H1 (cell line): ENCODE data around the gene TMEM97.

Source experiments
- EP300 ChIP-seq, 2 experiments: IDR thresholded peaks; 1 replicate in 1 of 2; 2 replicates in 1 of 2; pipeline ENCODE4 v1.6.1; 2011 to 2012; ENCODE audit warnings: low read depth in 2 of 2, low read length in 2 of 2, mild to moderate bottlenecking in 2 of 2, borderline replicate concordance in 1 of 2, inconsistent platforms in 1 of 2, moderate library complexity in 1 of 2
- JUN ChIP-seq: IDR thresholded peaks from 2 replicates; pipeline ENCODE4 v1.6.1; 2011; ENCODE audit warnings: low read depth, mild to moderate bottlenecking, improper control_type of control experiment, low read length
- SP1 ChIP-seq: IDR thresholded peaks from 2 replicates; pipeline ENCODE4 v1.6.1; 2011; ENCODE audit warnings: low read depth, low read length
- TAF1 ChIP-seq: IDR thresholded peaks from 2 replicates; pipeline ENCODE4 v1.6.1; 2011; ENCODE audit warnings: mild to moderate bottlenecking, low read depth, low read length
- TF ChIP-seq, protein P1 (sequence below), 3 experiments: IDR thresholded peaks; 1 replicate in 2 of 3; 2 replicates in 1 of 3; pipeline versions ENCODE4 v1.5.1 to v1.6.1; 2011; ENCODE audit warnings: low read length in 3 of 3, mild to moderate bottlenecking in 3 of 3, inconsistent platforms in 2 of 3, low read depth in 1 of 3, moderate library complexity in 1 of 3; ENCODE audit not compliant: insufficient read depth in 1 of 3; ENCODE audit errors: control extremely low read depth in 1 of 3

DNA sequence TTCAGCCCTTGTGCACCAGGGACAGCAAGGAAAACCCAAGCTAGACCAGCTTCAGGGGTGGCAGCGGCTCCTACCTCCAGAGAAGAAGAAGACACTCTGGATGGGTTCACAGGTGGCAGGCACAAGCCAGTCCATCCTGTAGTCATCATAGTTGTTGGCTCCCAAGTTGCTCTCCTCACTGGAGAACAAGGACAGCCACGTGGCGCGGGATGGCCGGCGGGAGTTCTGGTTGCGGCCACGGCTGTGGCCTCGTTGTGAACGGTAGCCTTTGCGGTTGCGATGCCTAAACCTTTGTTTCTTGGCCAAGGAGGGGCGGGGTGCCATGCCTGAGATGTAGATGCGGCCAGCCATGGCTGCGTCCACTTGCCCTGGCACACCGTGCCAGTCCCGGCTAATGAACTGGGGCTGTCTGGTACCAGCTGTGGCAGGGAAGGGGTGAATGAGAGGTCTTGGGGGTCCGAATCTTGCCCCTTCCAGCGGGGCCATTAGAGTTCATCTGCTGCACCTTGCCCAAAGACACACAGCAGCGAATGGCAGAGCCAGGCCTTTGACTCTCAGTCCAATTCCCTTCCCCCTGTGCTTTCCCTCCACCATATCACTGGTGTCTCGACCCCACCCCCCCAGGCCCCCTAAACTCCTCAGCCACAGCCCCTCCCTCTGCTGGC is 48.8 kb downstream of the TMEM97 start:
- TF ChIP-seq, protein P1, sequence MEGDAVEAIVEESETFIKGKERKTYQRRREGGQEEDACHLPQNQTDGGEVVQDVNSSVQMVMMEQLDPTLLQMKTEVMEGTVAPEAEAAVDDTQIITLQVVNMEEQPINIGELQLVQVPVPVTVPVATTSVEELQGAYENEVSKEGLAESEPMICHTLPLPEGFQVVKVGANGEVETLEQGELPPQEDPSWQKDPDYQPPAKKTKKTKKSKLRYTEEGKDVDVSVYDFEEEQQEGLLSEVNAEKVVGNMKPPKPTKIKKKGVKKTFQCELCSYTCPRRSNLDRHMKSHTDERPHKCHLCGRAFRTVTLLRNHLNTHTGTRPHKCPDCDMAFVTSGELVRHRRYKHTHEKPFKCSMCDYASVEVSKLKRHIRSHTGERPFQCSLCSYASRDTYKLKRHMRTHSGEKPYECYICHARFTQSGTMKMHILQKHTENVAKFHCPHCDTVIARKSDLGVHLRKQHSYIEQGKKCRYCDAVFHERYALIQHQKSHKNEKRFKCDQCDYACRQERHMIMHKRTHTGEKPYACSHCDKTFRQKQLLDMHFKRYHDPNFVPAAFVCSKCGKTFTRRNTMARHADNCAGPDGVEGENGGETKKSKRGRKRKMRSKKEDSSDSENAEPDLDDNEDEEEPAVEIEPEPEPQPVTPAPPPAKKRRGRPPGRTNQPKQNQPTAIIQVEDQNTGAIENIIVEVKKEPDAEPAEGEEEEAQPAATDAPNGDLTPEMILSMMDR (IDR thresholded peaks at IDR 0.05; ENCODE audit: control extremely low read depth in 1 of 3, insufficient read depth in 1 of 3, low read depth in 1 of 3, low read length in 3 of 3) = no peak
- TF ChIP-seq SP1 (no peak), JUN (no peak), EP300 (IDR thresholded peaks at IDR 0.05; ENCODE audit: borderline replicate concordance in 1 of 2, low read depth in 2 of 2, low read length in 2 of 2) (no peak), TAF1 (no peak)
